ENCODE results near the gene TM4SF18. TPM values are rescaled to one million over a fixed set of nuclear protein-coding genes. Genes with fewer than 3 reads are reported as not detected.

The TM4SF18 gene
- total RNA-seq, 1 experiment from 2014 or later: 9.8 TPM

GRCh38 chr3:149276619-149277018, 56.8 kb downstream of the TM4SF18 start:
- Histone ChIP-seq H3K23me2 (ENCODE audit: insufficient read length, low read depth, low read length, poor library complexity, severe bottlenecking) (no peaks in the 10 kb centered on the region), H3K4ac (ENCODE audit: low read depth, low read length) (no peak overlapping the region), H2BK12ac (ENCODE audit: insufficient read length, low read depth, low read length) (no peak overlapping the region), H2BK15ac (ENCODE audit: low read depth, low read length) (no peak overlapping the region), H4K20me1 (ENCODE audit: control insufficient read depth, insufficient read depth, insufficient read length) (no peaks in the 10 kb centered on the region), H2BK5ac (ENCODE audit: insufficient read length, low read length) (no peak overlapping the region), H2AK5ac (ENCODE audit: insufficient read length, low read length) (no peak overlapping the region), H2AFZ (ENCODE audit: low read length) (no peak overlapping the region), H3K4me1 (ENCODE audit: insufficient read depth, low read length) (peaks cover 3% of the 10 kb centered on the region; the same call in 1 of the 2 replicates), H3K27me3 (ENCODE audit: insufficient read depth, low read length) (no peaks in the 10 kb centered on the region), H3K4me2 (ENCODE audit: insufficient read depth, insufficient read length, low read length) (no peak overlapping the region), H4K91ac (ENCODE audit: insufficient read length, low read depth, low read length) (no peak overlapping the region), H2BK20ac (ENCODE audit: low read depth, low read length, poor library complexity, severe bottlenecking) (no peak overlapping the region), H3K79me1 (ENCODE audit: insufficient read depth, low read depth, low read length, poor library complexity, severe bottlenecking) (no peaks in the 10 kb centered on the region), H4K5ac (ENCODE audit: insufficient read length, low read depth, low read length) (no peak overlapping the region), H3K18ac (ENCODE audit: insufficient read length, low read depth, low read length) (no peak overlapping the region), H3K9me3 (ENCODE audit: control insufficient read depth, low read depth, low read length) (no peaks in the 10 kb centered on the region), H3K79me2 (ENCODE audit: insufficient read depth, low read length) (no peaks in the 10 kb centered on the region), H4K8ac (replicated peaks; ENCODE audit: insufficient read length, low read depth, low read length) (no peak overlapping the region), H3K9ac (ENCODE audit: extremely low read depth, insufficient read length, low read length) (no peak overlapping the region), H3K14ac (ENCODE audit: insufficient read depth, low read length) (no peak overlapping the region), H3K56ac (ENCODE audit: insufficient read length, low read depth, low read length) (no peak overlapping the region), H3K23ac (ENCODE audit: insufficient read length, low read depth, low read length) (no peak overlapping the region), H2BK120ac (ENCODE audit: low read depth, low read length, poor library complexity, severe bottlenecking) (no peak overlapping the region), H3T11ph (ENCODE audit: low read length) (no peak overlapping the region), H3K27ac (ENCODE audit: insufficient read length, low read depth, low read length) (no peak overlapping the region)
- no peak for DNase-seq
- H3K27ac Mint-ChIP-seq: no peak overlapping the region
- peaks cover 12 to 25% of the 10 kb centered on the region in 2 experiments for H3K4me1 Mint-ChIP-seq
- H3K4me3 Mint-ChIP-seq: no peak overlapping the region
- no peak for TF ChIP-seq CTCF (conservative IDR thresholded peaks at IDR 0.05)
- no peaks in the 10 kb centered on the region; a peak in 1 of 7 replicates for H3K36me3 Mint-ChIP-seq (ENCODE audit: insufficient read depth in 1 of 3, low read depth in 3 of 3)
- no peaks in the 10 kb centered on the region; a peak in 1 of 5 replicates for H3K9me3 Mint-ChIP-seq
- no peaks in the 10 kb centered on the region for H3K27me3 Mint-ChIP-seq (ENCODE audit: low read depth)
- no CpG with 5 or more reads among the region's 3 CpGs for WGBS (ENCODE audit: extremely low coverage, insufficient read length, low lambda C conversion rate)

Data from H9 (cell line).